Liver (tissue), 3 donors: ENCODE results near the gene SPRR1A.

Source experiments
- EGR1 ChIP-seq, 2 donors: IDR thresholded peaks; 2 replicates each; pipeline ENCODE4 v1.6.1; 2016 to 2018; ENCODE audit warnings: antibody characterized with exemption in 2 of 2, low read depth in 2 of 2
- RAD21 ChIP-seq, 2 donors: IDR thresholded peaks; 2 replicates each; pipeline ENCODE4 v1.6.1; 2016; ENCODE audit warnings: antibody characterized with exemption in 2 of 2, mild to moderate bottlenecking in 2 of 2
- SP1 ChIP-seq: IDR thresholded peaks from 2 replicates; pipeline ENCODE4 v1.6.1; 2018; ENCODE audit warnings: antibody characterized with exemption, mild to moderate bottlenecking
- TF ChIP-seq, protein P1 (sequence below): fragments of 150-350 bp; IDR thresholded peaks from 2 replicates; pipeline ENCODE4 v1.5.1; 2017; ENCODE audit warnings: improper control_type of control experiment, low read depth, low read length; ENCODE audit not compliant: missing input control
- donor health status: healthy.
- donor health status: healthy.

DNA sequence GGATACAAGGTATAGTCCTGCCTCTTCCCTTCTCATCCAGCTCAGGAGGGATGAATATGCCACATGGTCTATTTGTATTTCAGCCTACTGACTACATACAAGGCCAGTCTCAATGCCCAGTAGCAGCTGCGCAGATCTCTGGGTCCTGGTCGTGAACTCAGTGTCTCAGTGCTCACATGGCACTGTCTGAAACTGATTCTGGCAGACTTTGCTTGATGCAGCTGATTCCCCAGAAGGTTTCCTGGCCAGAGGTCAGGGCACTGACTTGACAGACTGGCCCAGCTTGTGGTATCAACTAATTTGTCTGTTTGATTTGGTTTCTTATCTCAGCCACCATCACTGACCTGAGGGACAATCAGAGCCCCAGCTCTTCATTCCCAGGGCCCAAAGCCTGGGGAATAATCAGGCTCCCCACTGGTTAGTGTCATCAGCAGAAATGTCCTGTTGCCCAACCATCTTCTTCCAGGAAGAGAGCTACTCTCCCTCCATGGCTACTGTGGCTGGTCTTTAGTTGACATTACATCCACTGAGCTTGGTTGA is 20.9 kb upstream of the SPRR1A start:
- TF ChIP-seq, protein P1, sequence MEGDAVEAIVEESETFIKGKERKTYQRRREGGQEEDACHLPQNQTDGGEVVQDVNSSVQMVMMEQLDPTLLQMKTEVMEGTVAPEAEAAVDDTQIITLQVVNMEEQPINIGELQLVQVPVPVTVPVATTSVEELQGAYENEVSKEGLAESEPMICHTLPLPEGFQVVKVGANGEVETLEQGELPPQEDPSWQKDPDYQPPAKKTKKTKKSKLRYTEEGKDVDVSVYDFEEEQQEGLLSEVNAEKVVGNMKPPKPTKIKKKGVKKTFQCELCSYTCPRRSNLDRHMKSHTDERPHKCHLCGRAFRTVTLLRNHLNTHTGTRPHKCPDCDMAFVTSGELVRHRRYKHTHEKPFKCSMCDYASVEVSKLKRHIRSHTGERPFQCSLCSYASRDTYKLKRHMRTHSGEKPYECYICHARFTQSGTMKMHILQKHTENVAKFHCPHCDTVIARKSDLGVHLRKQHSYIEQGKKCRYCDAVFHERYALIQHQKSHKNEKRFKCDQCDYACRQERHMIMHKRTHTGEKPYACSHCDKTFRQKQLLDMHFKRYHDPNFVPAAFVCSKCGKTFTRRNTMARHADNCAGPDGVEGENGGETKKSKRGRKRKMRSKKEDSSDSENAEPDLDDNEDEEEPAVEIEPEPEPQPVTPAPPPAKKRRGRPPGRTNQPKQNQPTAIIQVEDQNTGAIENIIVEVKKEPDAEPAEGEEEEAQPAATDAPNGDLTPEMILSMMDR: no peak
- TF ChIP-seq EGR1 (IDR thresholded peaks at IDR 0.05; ENCODE audit: low read depth in 2 of 2): no peak
- TF ChIP-seq SP1: no peak
- TF ChIP-seq RAD21 (IDR thresholded peaks at IDR 0.05): no peak
